H1 (cell line): ENCODE measurements around the gene MAPK8. TPM values are rescaled to one million over a fixed set of nuclear protein-coding genes. Genes with fewer than 3 reads are reported as not detected.

Experiments used
- CTCF ChIA-PET: fragments of 300-600 bp; sonication (Branson Sonifier 250); formaldehyde crosslinking; loops from one replicate; lab custom pipeline; 2021; ENCODE audit not compliant: partially characterized antibody; lab: Charles Lee
- POLR2A ChIA-PET: fragments of 300-600 bp; sonication (Branson Sonifier 250); formaldehyde crosslinking; loops from one replicate; lab custom pipeline; 2021; ENCODE audit warnings: inconsistent platforms; ENCODE audit not compliant: partially characterized antibody; lab: Charles Lee
- DNase-seq, 2 experiments: peaks; one replicate each; pipeline versions ENCODE4 v3.0.0 to v3.0.0-alpha.2; 2010 to 2022; ENCODE audit warnings: low spot score in 2 of 2, low read depth in 1 of 2, mixed read lengths in 1 of 2
- FAIRE-seq: peaks from 2 replicates; lab custom pipeline; 2011; peaks lifted over from hg19 to GRCh38; lab: Jason Lieb, UNC
- H2AFZ ChIP-seq: 2 replicates; pipeline ENCODE4 v1.8.1; 2012; ENCODE audit warnings: low read length, inconsistent platforms
- H2AK5ac ChIP-seq: 2 replicates; pipeline ENCODE4 v1.6.1; 2013; ENCODE audit warnings: low read depth, low read length
- H2BK120ac ChIP-seq: replicated peaks from 2 replicates; pipeline ENCODE3; 2013; ENCODE audit warnings: low read depth, low read length, inconsistent platforms
- H2BK12ac ChIP-seq: 2 replicates; pipeline ENCODE4 v1.6.1; 2013; ENCODE audit warnings: low read depth, low read length
- H2BK15ac ChIP-seq: 2 replicates; pipeline ENCODE4 v1.6.1; 2013; ENCODE audit warnings: low read length
- H2BK20ac ChIP-seq: 2 replicates; pipeline ENCODE4 v1.6.1; 2013; ENCODE audit warnings: low read length
- H2BK5ac ChIP-seq: 2 replicates; pipeline ENCODE4 v1.6.1; 2013; ENCODE audit warnings: low read depth, low read length
- H3K14ac ChIP-seq: 2 replicates; pipeline ENCODE4 v1.6.1; 2013; ENCODE audit warnings: inconsistent platforms; ENCODE audit not compliant: insufficient read length
- H3K18ac ChIP-seq: 2 replicates; pipeline ENCODE4 v1.6.1; 2013; ENCODE audit warnings: low read length; ENCODE audit errors: extremely low read depth
- H3K23ac ChIP-seq: 2 replicates; pipeline ENCODE4 v1.6.1; 2013; ENCODE audit warnings: inconsistent platforms; ENCODE audit not compliant: insufficient read length
- H3K23me2 ChIP-seq: 2 replicates; pipeline ENCODE4 v1.6.1; 2013; ENCODE audit warnings: low read depth, low read length
- H3K27ac ChIP-seq: 2 replicates; pipeline ENCODE4 v1.6.1; 2011; ENCODE audit warnings: low read depth, low read length, inconsistent platforms
- H3K27me3 ChIP-seq, 4 experiments: replicated peaks in 1 of 4; 1 replicate in 1 of 4; 2 replicates in 3 of 4; pipeline versions ENCODE4 v1.6.1 to v1.8.1; 2011 to 2013; ENCODE audit warnings: low read length in 3 of 4, mild to moderate bottlenecking in 3 of 4, inconsistent platforms in 2 of 4, mixed read lengths in 2 of 4, moderate library complexity in 1 of 4; ENCODE audit not compliant: control insufficient read depth in 3 of 4, insufficient read depth in 3 of 4; ENCODE audit errors: extremely low read depth in 1 of 4
- H3K36me3 ChIP-seq, 4 experiments: 2 replicates each; pipeline versions ENCODE4 v1.6.1 to v1.8.1; 2011 to 2013; ENCODE audit warnings: mild to moderate bottlenecking in 4 of 4, low read length in 3 of 4, moderate library complexity in 2 of 4, control low read depth in 1 of 4, inconsistent platforms in 1 of 4; ENCODE audit not compliant: insufficient read depth in 4 of 4, control insufficient read depth in 2 of 4
- H3K4ac ChIP-seq: replicated peaks from 2 replicates; pipeline ENCODE3; 2013; ENCODE audit warnings: low read length, low read depth, mixed read lengths, inconsistent platforms; ENCODE audit not compliant: insufficient read length
- H3K4me1 ChIP-seq, 4 experiments: replicated peaks in 1 of 4; 1 replicate in 1 of 4; 2 replicates in 3 of 4; pipeline versions ENCODE4 v1.6.1 to v1.8.1; 2011 to 2013; ENCODE audit warnings: low read length in 3 of 4, inconsistent platforms in 2 of 4, mixed read lengths in 1 of 4; ENCODE audit not compliant: insufficient read depth in 4 of 4, control insufficient read depth in 3 of 4
- H3K4me2 ChIP-seq, 2 experiments: 2 replicates each; pipeline versions ENCODE4 v1.6.1 to v1.8.1; 2011 to 2013; ENCODE audit warnings: low read depth in 2 of 2, low read length in 2 of 2, control low read depth in 1 of 2, inconsistent platforms in 1 of 2, mild to moderate bottlenecking in 1 of 2; ENCODE audit not compliant: insufficient read depth in 1 of 2
- H3K4me3 ChIP-seq, 4 experiments: fragments of 200-600, 300-600 bp in 1 of 4; sonication (generic), shearing (Covaris generic), sonication (Bioruptor Twin) in 1 of 4; 2 replicates each; pipeline versions ENCODE4 v1.5.1 to v1.8.1; 2011 to 2016; ENCODE audit warnings: low read length in 4 of 4, low read depth in 3 of 4, control low read depth in 2 of 4, inconsistent platforms in 2 of 4, mild to moderate bottlenecking in 2 of 4, mixed read lengths in 1 of 4, moderate library complexity in 1 of 4; ENCODE audit not compliant: insufficient read depth in 2 of 4; ENCODE audit errors: extremely low read depth in 1 of 4
- H3K56ac ChIP-seq: replicated peaks from 2 replicates; pipeline ENCODE3; 2013; ENCODE audit warnings: low read depth, mild to moderate bottlenecking, mixed read lengths, low read length, inconsistent platforms; ENCODE audit not compliant: insufficient read length
- H3K79me1 ChIP-seq: 2 replicates; pipeline ENCODE4 v1.6.1; 2013; ENCODE audit warnings: low read depth, low read length, control low read depth
- H3K79me2 ChIP-seq, 2 experiments: 2 replicates each; pipeline versions ENCODE4 v1.6.1 to v1.8.1; 2012 to 2013; ENCODE audit warnings: low read length in 2 of 2, mild to moderate bottlenecking in 2 of 2, inconsistent platforms in 1 of 2; ENCODE audit not compliant: insufficient read depth in 2 of 2, control insufficient read depth in 1 of 2
- H3K9ac ChIP-seq, 4 experiments: replicated peaks in 1 of 4; 1 replicate in 1 of 4; 2 replicates in 3 of 4; pipeline versions ENCODE4 v1.6.1 to v1.8.1; 2011 to 2013; ENCODE audit warnings: low read depth in 3 of 4, low read length in 3 of 4, control low read depth in 2 of 4, mild to moderate bottlenecking in 2 of 4, moderate library complexity in 2 of 4, inconsistent platforms in 1 of 4; ENCODE audit errors: extremely low read depth in 1 of 4
- H3K9me3 ChIP-seq, 2 experiments: 2 replicates each; pipeline versions ENCODE4 v1.6.1 to v1.8.1; 2012 to 2013; ENCODE audit warnings: mild to moderate bottlenecking in 2 of 2, moderate library complexity in 2 of 2, control low read depth in 1 of 2, inconsistent platforms in 1 of 2, low read depth in 1 of 2, low read length in 1 of 2, mixed read lengths in 1 of 2; ENCODE audit not compliant: insufficient read depth in 2 of 2
- H4K20me1 ChIP-seq, 2 experiments: replicated peaks in 1 of 2; 2 replicates each; pipeline versions ENCODE3 to v1.8.1; 2011 to 2013; ENCODE audit warnings: inconsistent platforms in 2 of 2, low read length in 2 of 2, mild to moderate bottlenecking in 1 of 2; ENCODE audit not compliant: insufficient read depth in 2 of 2, control insufficient read depth in 1 of 2
- H4K5ac ChIP-seq: 2 replicates; pipeline ENCODE4 v1.6.1; 2013; ENCODE audit warnings: low read length, low read depth, mixed read lengths, inconsistent platforms; ENCODE audit not compliant: insufficient read length
- H4K8ac ChIP-seq: 2 replicates; pipeline ENCODE4 v1.8.0; 2013; ENCODE audit warnings: mild to moderate bottlenecking, moderate library complexity, low read length, inconsistent platforms; ENCODE audit not compliant: insufficient read depth; ENCODE audit errors: extremely low read depth
- H4K91ac ChIP-seq: replicated peaks from 2 replicates; pipeline ENCODE3; 2013; ENCODE audit warnings: low read length, mixed read lengths, inconsistent platforms; ENCODE audit not compliant: insufficient read length
- CHD1 ChIP-seq: IDR thresholded peaks from 2 replicates; pipeline ENCODE4 v1.6.1; 2012; ENCODE audit warnings: low read depth, low read length, improper control_type of control experiment
- KDM5A ChIP-seq: fragments of 200-600 bp; IDR thresholded peaks from 2 replicates; pipeline ENCODE4 v1.7.1; 2012; ENCODE audit warnings: mild to moderate bottlenecking, low read length, inconsistent platforms, mixed read lengths
- POU5F1 ChIP-seq: IDR thresholded peaks from 2 replicates; pipeline ENCODE4 v1.6.1; 2011; ENCODE audit warnings: low read depth, mild to moderate bottlenecking, low read length, moderate library complexity
- SIRT6 ChIP-seq: IDR thresholded peaks from one replicate; pipeline ENCODE4 v1.7.1; 2012; ENCODE audit warnings: low read length, inconsistent platforms
- TBP ChIP-seq: IDR thresholded peaks from 2 replicates; pipeline ENCODE4 v1.6.1; 2011; ENCODE audit warnings: low read depth, low read length, improper control_type of control experiment
- polyA plus RNA-seq, 7 experiments: library from polyadenylated mRNA; depleted of rRNA in 3 of 7; stranded (reverse) in 5 of 7; unstranded in 2 of 7; fragments of >200 nt in 5 of 7; fragments of 200-250 nt in 2 of 7; gene quantifications; 1 replicate in 5 of 7; 2 replicates in 1 of 7; 4 replicates in 1 of 7; pipeline versions ENCODE4 v1.2.1 to v1.2.3, GENCODE V29; 2011 to 2013; ENCODE audit warnings: missing spikeins in 2 of 7, mixed read lengths in 2 of 7
- total RNA-seq: library from RNA; stranded (reverse); fragmentation: NEBNext Ultra II Directional; extraction: Animal tissue kit (Norgen Biotek cat#: 25700); gene quantifications from 2 replicates; pipeline ENCODE4 v1.2.1, GENCODE V29; 2021
- TF ChIP-seq, protein P1 (sequence below): IDR thresholded peaks from 2 replicates; pipeline ENCODE4 v1.6.1; 2011; ENCODE audit warnings: low read length, improper control_type of control experiment

Gene MAPK8
- total and polyA plus RNA-seq, 2 of the 8 experiments (the other 6 are each of a cell fraction or from before 2014, with no cell fraction given): 23.3 to 71.3 TPM

DNA sequence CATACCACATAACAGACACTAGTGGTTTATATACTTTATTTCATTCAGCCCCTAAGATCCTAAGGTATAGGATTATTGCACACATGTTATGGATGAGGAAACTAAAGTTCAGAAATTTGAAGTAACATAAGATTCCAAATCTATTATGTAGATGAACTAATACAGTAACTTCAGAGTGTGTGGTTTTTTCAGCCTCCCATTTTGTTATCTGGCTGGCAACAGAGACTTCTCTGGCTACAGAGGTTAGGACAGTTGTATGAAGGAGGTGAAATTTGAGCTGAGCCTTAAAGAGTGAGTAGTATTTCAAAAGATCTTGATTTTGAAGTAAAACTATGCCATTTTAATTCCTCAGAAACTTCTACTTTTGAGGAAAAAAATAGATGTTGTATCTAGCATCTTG lies 125.4 kb downstream of the MAPK8 start:
- Histone ChIP-seq H2BK15ac (no peak overlapping the region), H2AFZ (no peak overlapping the region), H2BK12ac (no peak overlapping the region), H3K27me3 (no peaks in the 10 kb centered on the region), H4K20me1 (no peaks in the 10 kb centered on the region), H3K18ac (no peak overlapping the region), H3K9me3 (no peaks in the 10 kb centered on the region), H3K56ac (no peak overlapping the region), H3K79me2 (no peaks in the 10 kb centered on the region), H3K4me2 (no peak overlapping the region), H3K9ac (no peak overlapping the region), H4K91ac (no peak overlapping the region), H3K79me1 (no peaks in the 10 kb centered on the region), H3K4ac (no peak overlapping the region), H4K8ac (no peak overlapping the region), H3K23me2 (no peaks in the 10 kb centered on the region), H3K27ac (no peak overlapping the region), H3K4me1 (no peaks in the 10 kb centered on the region), H2BK120ac (no peak overlapping the region), H3K36me3 (peaks cover 0 to 10% (median 2%) of the 10 kb centered on the region in 4 experiments; a peak in 4 of 8 replicates), H4K5ac (no peak overlapping the region), H2BK20ac (no peak overlapping the region), H3K4me3 (no peak overlapping the region), H3K14ac (no peak overlapping the region), H3K23ac (no peak overlapping the region), H2AK5ac (no peak overlapping the region), H2BK5ac (no peak overlapping the region)
- FAIRE-seq: no peak
- POLR2A ChIA-PET: no interaction called here
- CTCF ChIA-PET: interaction anchor here (0.5 to 1.0 kb wide), 4 partner anchors 13 to 768 kb away, joined by 3 read pairs; no protein-coding TSS in a partner anchor
- no peak for DNase-seq
- TF ChIP-seq SIRT6 (no peak), POU5F1 (no peak), CHD1 (no peak), KDM5A (no peak), TBP (no peak)
- TF ChIP-seq, protein P1, sequence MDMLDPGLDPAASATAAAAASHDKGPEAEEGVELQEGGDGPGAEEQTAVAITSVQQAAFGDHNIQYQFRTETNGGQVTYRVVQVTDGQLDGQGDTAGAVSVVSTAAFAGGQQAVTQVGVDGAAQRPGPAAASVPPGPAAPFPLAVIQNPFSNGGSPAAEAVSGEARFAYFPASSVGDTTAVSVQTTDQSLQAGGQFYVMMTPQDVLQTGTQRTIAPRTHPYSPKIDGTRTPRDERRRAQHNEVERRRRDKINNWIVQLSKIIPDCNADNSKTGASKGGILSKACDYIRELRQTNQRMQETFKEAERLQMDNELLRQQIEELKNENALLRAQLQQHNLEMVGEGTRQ: no peak
